GM18507 (cell line): ENCODE results near the gene SNPH.
"Not testable (repeated sequence)": the region's sequence is repeated elsewhere in the genome, so short reads cannot be mapped to it uniquely, and the experiment has no call there.

Source experiments
- DNase-seq: peaks from one replicate; pipeline ENCODE4 v3.0.0; 2011; ENCODE audit warnings: low read depth; ENCODE audit not compliant: insufficient read length; ENCODE audit errors: extremely low spot score
- FAIRE-seq: peaks from 2 replicates; lab custom pipeline; 2011; peaks lifted over from hg19 to GRCh38; lab: Jason Lieb, UNC

Gene SNPH

GRCh38 chr20:1333462-1334369, 67.6 kb downstream of the SNPH start:
- FAIRE-seq (no peak), DNase-seq (no peak)

DNA sequence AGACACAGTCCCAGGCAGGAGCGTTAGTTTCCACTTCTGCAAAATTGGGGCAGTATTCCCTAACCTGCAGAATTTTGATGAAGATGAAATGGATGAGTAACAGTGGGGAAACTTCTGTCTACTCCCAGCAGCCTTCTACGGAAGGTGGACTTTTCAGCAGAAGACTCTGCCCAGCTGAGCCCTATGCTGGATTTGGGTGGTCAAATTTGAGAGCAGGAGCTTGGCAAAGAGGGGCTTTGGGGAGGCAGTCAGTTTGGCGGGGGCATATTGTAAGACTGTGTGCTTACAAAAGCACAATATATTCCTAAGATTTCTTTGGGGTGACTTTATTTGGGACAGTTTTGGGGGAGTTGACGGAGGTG, 68.3 kb downstream of the SNPH start:
- DNase-seq, result no peak
- no peak for FAIRE-seq

GRCh38 chr20:1334761-1335160, 68.7 kb downstream of the SNPH start:
- no peak for DNase-seq
- FAIRE-seq, result no peak

DNA sequence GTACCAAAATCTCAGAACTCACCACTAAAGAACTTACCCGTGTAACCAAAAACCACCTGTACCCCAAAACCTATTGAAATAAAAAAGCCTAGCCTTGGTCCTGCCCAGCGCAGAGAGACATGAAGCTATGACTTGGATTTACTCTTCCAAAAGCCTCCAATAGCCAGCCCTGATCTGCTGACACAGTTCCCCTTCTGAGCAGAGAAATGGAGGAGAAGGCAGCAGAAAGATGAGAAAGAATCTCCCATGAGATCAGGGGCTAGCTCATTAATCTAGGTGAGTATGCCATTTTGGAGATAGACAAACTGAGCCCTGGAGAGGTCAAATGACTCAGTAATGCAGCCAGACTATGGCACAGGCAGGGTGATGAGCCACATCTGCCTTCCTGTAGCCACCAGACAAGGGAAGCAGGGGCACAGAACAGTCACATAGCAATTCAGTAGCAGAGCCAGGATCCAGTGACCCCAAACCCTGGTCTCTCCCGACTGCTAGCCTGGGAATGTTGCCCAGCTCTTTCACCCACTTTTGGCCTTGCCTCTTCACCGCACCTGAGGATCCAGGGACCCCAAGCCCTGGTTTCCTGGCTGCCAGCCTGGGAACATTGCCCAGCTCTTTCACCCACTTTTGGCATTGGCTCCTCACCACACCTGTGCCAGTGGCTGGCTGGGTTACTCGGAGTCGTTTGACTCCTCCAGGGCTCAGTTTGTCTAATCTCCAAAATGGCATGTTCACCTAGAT, 70.0 kb downstream of the SNPH start:
- FAIRE-seq (no peak), DNase-seq (no peak)

DNA sequence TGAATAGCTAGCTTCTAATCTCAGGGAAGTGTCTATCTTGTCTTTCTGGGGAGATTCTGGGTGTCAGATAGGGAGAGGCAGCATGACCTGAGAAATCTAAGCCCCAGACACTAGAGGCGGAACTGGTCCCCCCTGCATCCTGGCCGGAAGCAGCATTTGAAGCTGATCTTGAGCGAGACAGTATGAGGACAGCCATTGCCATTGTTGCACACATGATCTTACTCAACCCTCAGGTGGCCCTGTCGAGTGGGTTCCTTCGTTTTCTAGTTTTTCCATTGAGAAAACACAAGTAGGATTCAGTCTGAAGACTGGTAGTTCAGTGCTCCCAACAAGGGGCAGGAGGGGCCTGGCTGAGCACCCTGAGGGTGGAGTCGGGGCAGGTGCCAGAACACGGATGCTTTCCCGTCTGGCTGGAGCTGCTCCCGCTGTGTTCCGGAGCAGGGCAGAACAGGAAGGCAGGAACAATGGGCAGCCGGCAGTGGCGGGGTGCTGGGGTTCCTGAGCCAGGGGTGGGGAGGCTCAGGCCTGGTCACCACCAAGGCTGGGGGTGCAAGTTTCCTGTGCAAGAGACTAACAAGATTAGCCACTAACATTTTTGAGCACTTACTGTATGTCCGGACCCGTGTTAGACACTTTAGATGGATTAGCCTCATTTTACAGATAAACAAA, 70.7 kb downstream of the SNPH start:
- DNase-seq (no peak), FAIRE-seq (no peak)

GRCh38 chr20:1337441-1337840, 71.3 kb downstream of the SNPH start:
- DNase-seq, result no peak
- no peak for FAIRE-seq

DNA sequence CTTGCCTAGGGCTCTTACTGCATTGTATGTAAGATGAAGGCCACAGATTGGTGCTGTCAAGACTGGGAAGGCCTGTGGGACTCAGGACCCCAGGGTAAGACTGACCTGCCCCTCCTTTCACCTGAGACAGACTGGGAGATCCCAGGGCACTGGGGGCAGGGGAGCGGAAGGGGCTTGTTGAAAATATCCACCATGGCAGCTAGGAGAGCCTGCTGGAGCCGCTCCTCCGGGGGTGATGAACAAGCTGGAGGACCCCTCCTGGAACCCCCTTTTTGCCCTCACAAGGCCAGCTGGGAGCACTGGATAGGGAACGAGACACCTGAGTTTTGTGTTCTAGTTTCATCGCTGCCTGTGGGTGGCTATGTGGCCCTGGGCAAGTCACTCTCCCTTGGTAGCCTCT, 72.0 kb downstream of the SNPH start:
- DNase-seq (no peak), FAIRE-seq (no peak)

- DNase-seq (no peak), FAIRE-seq (no peak)
Measured at GRCh38 chr20:1338801-1339200, 72.7 kb downstream of the SNPH start.

DNA sequence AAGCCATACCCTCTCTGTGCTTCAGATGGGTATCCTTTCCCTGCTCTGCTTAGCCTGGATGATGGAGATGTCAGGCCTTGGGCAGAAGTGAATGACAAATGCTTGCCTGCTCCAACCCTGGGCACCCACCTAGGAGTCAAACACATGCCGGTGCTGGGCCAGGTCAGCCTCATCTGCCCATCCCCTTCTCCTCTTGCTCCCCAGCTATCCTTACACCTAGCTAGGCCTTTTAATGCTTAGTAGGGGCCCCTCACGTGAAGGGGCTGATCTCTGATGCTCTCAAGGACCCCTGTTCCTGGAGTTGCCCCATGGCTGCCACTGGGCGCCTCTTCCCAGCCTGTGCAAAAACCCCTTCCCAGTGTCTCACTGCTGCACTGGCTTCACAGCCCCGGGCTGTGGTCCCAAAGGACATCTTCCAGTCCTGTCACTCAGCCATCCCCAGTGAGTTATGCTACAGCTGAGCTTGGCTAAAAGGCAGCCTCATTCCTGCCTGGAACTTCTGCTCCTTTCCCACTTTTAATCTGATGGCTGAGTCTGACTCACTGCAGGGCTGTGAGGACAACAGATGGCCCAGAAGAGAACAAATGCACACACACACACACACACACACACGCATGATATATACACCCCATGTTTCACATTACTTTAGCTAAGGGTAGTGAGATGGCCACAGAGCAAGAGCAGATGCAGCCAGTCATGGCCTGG, 75.6 kb downstream of the SNPH start:
- FAIRE-seq (no peak), DNase-seq (no peak)

- not testable (repeated sequence) for DNase-seq, FAIRE-seq
Measured at GRCh38 chr20:1343446-1344124, 77.5 kb downstream of the SNPH start.

DNA sequence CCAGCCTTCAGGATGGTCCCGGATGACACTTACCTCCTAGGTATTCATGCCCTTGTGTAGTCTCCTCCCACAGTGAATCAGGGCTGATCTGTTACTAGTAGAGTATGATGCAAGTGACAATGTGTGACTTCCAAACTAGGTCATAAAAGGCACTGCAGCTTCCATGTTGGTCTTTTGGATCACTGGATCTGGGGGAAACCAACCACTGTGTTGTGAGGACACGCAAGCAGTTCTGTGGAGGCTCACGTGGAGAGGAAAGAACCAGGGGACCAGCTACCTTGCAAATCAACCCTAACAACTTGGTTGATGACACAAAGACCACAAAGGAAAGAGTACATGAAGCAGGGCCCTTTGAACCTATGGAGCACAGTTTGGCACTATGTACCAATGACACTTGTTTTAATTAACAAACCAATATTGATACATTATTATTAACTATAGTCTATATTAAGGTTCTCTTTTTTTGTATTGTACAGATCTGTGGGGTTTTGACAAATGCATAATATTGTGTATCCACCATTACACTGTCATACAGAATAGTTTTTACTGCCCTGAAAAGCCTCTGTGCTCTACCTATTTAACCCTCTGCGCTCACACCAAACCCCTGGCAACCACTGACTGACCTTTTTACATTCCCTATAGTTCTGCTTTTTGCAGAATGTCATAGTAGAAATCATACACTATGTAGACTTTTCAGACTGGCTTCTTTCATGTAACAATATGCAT, 79.1 kb downstream of the SNPH start:
- DNase-seq (no peak), FAIRE-seq (no peak)

- no peak for DNase-seq
- no peak for FAIRE-seq
Measured at GRCh38 chr20:1345756-1346093, 79.6 kb downstream of the SNPH start.

- DNase-seq (no peak), FAIRE-seq (no peak)
Measured at GRCh38 chr20:1346315-1346969, 80.3 kb downstream of the SNPH start.

DNA sequence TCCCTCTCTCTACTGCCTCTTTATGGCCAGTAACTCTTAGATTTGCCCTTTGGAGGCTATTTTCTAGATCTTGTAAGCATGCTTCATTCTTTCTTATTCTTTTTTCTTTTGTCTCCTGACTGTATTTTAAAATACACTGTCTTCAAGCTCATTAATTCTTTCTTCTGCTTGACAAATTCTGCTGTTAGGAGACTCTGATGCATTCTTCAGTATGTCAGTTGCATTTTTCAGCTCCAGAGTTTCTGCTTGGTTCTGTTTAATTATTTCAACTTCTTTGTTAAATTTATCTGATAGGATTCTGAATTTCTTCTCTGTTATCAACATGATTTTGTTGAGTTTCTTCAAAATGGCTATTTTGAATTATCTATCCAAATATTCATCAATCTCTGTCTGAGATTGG, 87.9 kb downstream of the SNPH start:
- FAIRE-seq, result no peak
- DNase-seq, result no peak

DNA sequence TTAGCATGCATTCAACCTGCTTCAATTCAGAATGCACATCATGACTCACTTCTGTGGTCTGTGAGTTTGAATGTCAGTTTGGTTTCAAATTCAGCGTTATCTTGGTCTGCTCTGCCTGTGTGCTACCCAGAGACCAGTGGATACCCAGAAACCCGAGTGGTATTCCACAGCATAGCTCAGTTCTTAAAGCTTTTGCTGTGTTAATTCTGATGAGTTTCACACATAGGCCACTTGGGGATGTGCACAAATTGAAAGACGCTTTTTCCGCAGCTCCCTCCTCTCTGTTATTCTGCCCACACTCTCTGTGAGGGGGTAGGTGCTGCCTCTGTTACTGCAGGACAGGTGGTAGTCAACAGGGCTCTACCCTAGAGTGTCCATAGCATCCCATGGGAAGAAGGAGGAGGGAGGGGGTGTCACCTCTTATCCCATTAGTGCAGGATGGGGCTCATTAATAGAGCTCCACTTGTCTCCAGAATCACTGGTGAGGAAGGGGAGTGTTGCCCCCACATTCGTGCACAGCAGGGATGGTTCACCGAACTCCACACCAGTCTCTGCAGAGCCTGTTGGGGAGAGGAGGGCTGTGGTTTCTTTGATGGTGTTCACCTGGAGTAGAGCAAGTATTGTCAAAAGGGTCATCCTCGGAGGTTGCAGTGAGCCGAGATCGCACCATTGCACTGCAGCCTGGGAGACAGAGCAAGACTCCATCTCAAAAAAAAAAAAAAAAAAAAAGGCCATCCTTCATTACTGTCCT, 92.0 kb downstream of the SNPH start:
- DNase-seq (no peak), FAIRE-seq (no peak)
